Karpas-422 (cell line): ENCODE data around the gene CST7. TPM values are rescaled to one million over a fixed set of nuclear protein-coding genes. Genes with fewer than 3 reads are reported as not detected.

Experiments
- DNase-seq: peaks from one replicate; pipeline ENCODE4 v3.0.0-alpha.2; 2015
- H2AFZ ChIP-seq: fragments of 200-600 bp; sonication (generic); 2 replicates; pipeline ENCODE4 v1.6.1; 2014; ENCODE audit warnings: antibody characterized with exemption, low read length, mixed read lengths
- H3K27ac ChIP-seq: fragments of 200-600 bp; sonication (generic); 2 replicates; pipeline ENCODE4 v1.5.1; 2014; ENCODE audit warnings: mild to moderate bottlenecking, low read length, moderate library complexity
- H3K27me3 ChIP-seq: fragments of 200-600 bp; sonication (generic); 2 replicates; pipeline ENCODE4 v1.6.1; 2014; ENCODE audit warnings: low read length, mixed read lengths
- H3K36me3 ChIP-seq: fragments of 200-600 bp; sonication (generic); 2 replicates; pipeline ENCODE4 v1.6.1; 2014; ENCODE audit warnings: low read length, mixed read lengths; ENCODE audit not compliant: insufficient read depth
- H3K4me1 ChIP-seq: fragments of 200-600 bp; sonication (generic); 2 replicates; pipeline ENCODE4 v1.6.1; 2014; ENCODE audit warnings: mild to moderate bottlenecking, low read length, mixed read lengths
- H3K4me2 ChIP-seq: fragments of 200-600 bp; sonication (generic); 2 replicates; pipeline ENCODE4 v1.6.1; 2014; ENCODE audit warnings: low read length, low read depth, mild to moderate bottlenecking; ENCODE audit not compliant: poor library complexity, severe bottlenecking
- H3K4me3 ChIP-seq: fragments of 200-600 bp; sonication (generic); 2 replicates; pipeline ENCODE4 v1.5.1; 2014; ENCODE audit warnings: mild to moderate bottlenecking, antibody characterized with exemption, low read length, mixed read lengths
- H3K79me2 ChIP-seq: fragments of 200-600 bp; sonication (generic); 2 replicates; pipeline ENCODE4 v1.6.1; 2014; ENCODE audit warnings: mild to moderate bottlenecking, low read length, mixed read lengths
- H3K9ac ChIP-seq: fragments of 200-600 bp; sonication (generic); 2 replicates; pipeline ENCODE4 v1.6.0; 2014; ENCODE audit warnings: low read length
- H3K9me2 ChIP-seq: fragments of 200-600 bp; sonication (generic), shearing (Covaris generic); replicated peaks from 2 replicates; pipeline ENCODE4 v1.6.0; 2014; ENCODE audit warnings: mild to moderate bottlenecking, low read length, moderate library complexity; ENCODE audit not compliant: insufficient read depth
- H3K9me3 ChIP-seq: fragments of 300-700, 200-600 bp; sonication (generic); 2 replicates; pipeline ENCODE4 v1.6.1; 2014; ENCODE audit warnings: low read length, mixed read lengths
- H4K20me1 ChIP-seq: fragments of 200-600 bp; sonication (generic); 2 replicates; pipeline ENCODE4 v1.6.1; 2014; ENCODE audit warnings: mild to moderate bottlenecking, antibody characterized with exemption, low read length, low read depth; ENCODE audit not compliant: insufficient read depth
- total RNA-seq: library from RNA; depleted of rRNA; stranded (reverse); fragments of >200 nt; shearing (Covaris generic); gene quantifications from 2 replicates; pipeline ENCODE4 v1.2.3, GENCODE V29; 2014; ENCODE audit warnings: low replicate concordance

The CST7 gene
- total RNA-seq, 1 experiment from 2014 or later = not detected

GRCh38 chr20:24969186-24970029 is 20.3 kb downstream of the CST7 start:
- H3K9ac ChIP-seq = no peak overlapping the region
- H3K9me2 ChIP-seq = no peaks in the 10 kb centered on the region
- peaks cover 34% of the 10 kb centered on the region for H3K36me3 ChIP-seq
- no peak overlapping the region for H3K4me3 ChIP-seq
- no peak overlapping the region for H3K4me2 ChIP-seq
- H3K27ac ChIP-seq = no peak overlapping the region
- H3K27me3 ChIP-seq = no peaks in the 10 kb centered on the region
- peaks cover 5% of the 10 kb centered on the region for H3K79me2 ChIP-seq
- no peaks in the 10 kb centered on the region for H3K4me1 ChIP-seq
- no peak for DNase-seq
- H3K9me3 ChIP-seq = no peaks in the 10 kb centered on the region
- no peaks in the 10 kb centered on the region for H4K20me1 ChIP-seq
- H2AFZ ChIP-seq = no peak overlapping the region

- no peak for DNase-seq
- Histone ChIP-seq H3K9me2 (no peaks in the 10 kb centered on the region), H3K4me3 (no peak overlapping the region), H3K27ac (no peak overlapping the region), H3K4me2 (no peak overlapping the region), H2AFZ (no peak overlapping the region), H3K9me3 (0 out of 2 replicates have a peak, but pooled peaks cover 1% of the 10 kb centered on the region), H4K20me1 (no peaks in the 10 kb centered on the region), H3K9ac (no peak overlapping the region), H3K27me3 (no peaks in the 10 kb centered on the region), H3K36me3 (peaks cover 40% of the 10 kb centered on the region), H3K4me1 (no peaks in the 10 kb centered on the region), H3K79me2 (peaks cover 12% of the 10 kb centered on the region)
Measured at GRCh38 chr20:24970030-24970553, 21.0 kb downstream of the CST7 start.

GRCh38 chr20:24970754-24971153 is 21.7 kb downstream of the CST7 start:
- H3K4me3 ChIP-seq = no peak overlapping the region
- H3K4me2 ChIP-seq = no peak overlapping the region
- no peaks in the 10 kb centered on the region for H3K4me1 ChIP-seq
- H3K9ac ChIP-seq = no peak overlapping the region
- H2AFZ ChIP-seq = no peak overlapping the region
- peaks cover 18% of the 10 kb centered on the region for H3K79me2 ChIP-seq
- H3K27ac ChIP-seq = no peak overlapping the region
- no peaks in the 10 kb centered on the region for H3K9me2 ChIP-seq
- peaks cover 47% of the 10 kb centered on the region for H3K36me3 ChIP-seq
- no peak for DNase-seq
- no peaks in the 10 kb centered on the region for H4K20me1 ChIP-seq
- 0 out of 2 replicates have a peak, but pooled peaks cover 3% of the 10 kb centered on the region for H3K9me3 ChIP-seq
- H3K27me3 ChIP-seq = no peaks in the 10 kb centered on the region

- H3K9ac ChIP-seq = no peak overlapping the region
- H3K27ac ChIP-seq = no peak overlapping the region
- H3K79me2 ChIP-seq = peaks cover 26% of the 10 kb centered on the region
- no peak overlapping the region for H3K4me2 ChIP-seq
- no peaks in the 10 kb centered on the region for H4K20me1 ChIP-seq
- H3K4me3 ChIP-seq = no peak overlapping the region
- peaks cover 5% of the 10 kb centered on the region; the same call in 1 of the 2 replicates for H3K9me3 ChIP-seq
- H2AFZ ChIP-seq = no peak overlapping the region
- no peaks in the 10 kb centered on the region for H3K9me2 ChIP-seq
- no peaks in the 10 kb centered on the region for H3K27me3 ChIP-seq
- H3K4me1 ChIP-seq = no peaks in the 10 kb centered on the region
- H3K36me3 ChIP-seq = peaks cover 49% of the 10 kb centered on the region
- no peak for DNase-seq
Measured at GRCh38 chr20:24971376-24972101, 22.5 kb downstream of the CST7 start.

GRCh38 chr20:24972341-24972740 is 23.3 kb downstream of the CST7 start:
- Histone ChIP-seq H3K4me2 (no peak overlapping the region), H4K20me1 (no peaks in the 10 kb centered on the region), H3K4me3 (no peak overlapping the region), H3K9ac (no peak overlapping the region), H3K27ac (no peak overlapping the region), H3K4me1 (no peaks in the 10 kb centered on the region), H3K9me2 (no peaks in the 10 kb centered on the region), H3K79me2 (peaks cover 33% of the 10 kb centered on the region), H3K36me3 (peaks cover 57% of the 10 kb centered on the region), H3K9me3 (peaks cover 5% of the 10 kb centered on the region; the same call in 1 of the 2 replicates), H3K27me3 (no peaks in the 10 kb centered on the region), H2AFZ (no peak overlapping the region)
- no peak for DNase-seq

- Histone ChIP-seq H3K9me3 (peaks cover 12% of the 10 kb centered on the region; the same call in 1 of the 2 replicates), H3K36me3 (peaks cover 93% of the 10 kb centered on the region), H2AFZ (no peak overlapping the region)
Measured at GRCh38 chr20:24977336-24977735, 28.3 kb downstream of the CST7 start.

GRCh38 chr20:24977797-24978196 is 28.7 kb downstream of the CST7 start:
- H3K4me3 ChIP-seq = no peak overlapping the region
- no peaks in the 10 kb centered on the region for H3K27me3 ChIP-seq
- no peak for DNase-seq
- no peak overlapping the region for H2AFZ ChIP-seq
- H3K9me2 ChIP-seq = no peaks in the 10 kb centered on the region
- peaks cover 87% of the 10 kb centered on the region for H3K79me2 ChIP-seq
- no peaks in the 10 kb centered on the region for H3K4me1 ChIP-seq
- H3K9ac ChIP-seq = no peak overlapping the region
- peaks cover 92% of the 10 kb centered on the region for H3K36me3 ChIP-seq
- H3K9me3 ChIP-seq = peaks cover 12% of the 10 kb centered on the region; the same call in 1 of the 2 replicates
- no peak overlapping the region for H3K4me2 ChIP-seq
- no peak overlapping the region for H3K27ac ChIP-seq
- H4K20me1 ChIP-seq = no peaks in the 10 kb centered on the region

More at GRCh38 chr20:24977336-24977735, 28.3 kb downstream of the CST7 start:
- no peak overlapping the region for H3K27ac ChIP-seq
- no peak overlapping the region for H3K4me3 ChIP-seq
- H3K9ac ChIP-seq = no peak overlapping the region
- no peak overlapping the region for H3K4me2 ChIP-seq
- H3K9me2 ChIP-seq = no peaks in the 10 kb centered on the region
- H3K27me3 ChIP-seq = no peaks in the 10 kb centered on the region
- H3K4me1 ChIP-seq = no peaks in the 10 kb centered on the region
- H4K20me1 ChIP-seq = no peaks in the 10 kb centered on the region
- no peak for DNase-seq
- peaks cover 82% of the 10 kb centered on the region for H3K79me2 ChIP-seq

GRCh38 chr20:24978513-24978912 is 29.4 kb downstream of the CST7 start:
- Histone ChIP-seq H3K4me3 (no peak overlapping the region), H3K9ac (no peak overlapping the region), H3K4me2 (no peak overlapping the region), H3K9me2 (no peaks in the 10 kb centered on the region), H3K27me3 (no peaks in the 10 kb centered on the region), H4K20me1 (no peaks in the 10 kb centered on the region), H3K27ac (no peak overlapping the region), H3K4me1 (no peaks in the 10 kb centered on the region), H3K9me3 (peaks cover 12% of the 10 kb centered on the region; the same call in 1 of the 2 replicates), H3K79me2 (peaks cover 94% of the 10 kb centered on the region), H3K36me3 (peaks cover 92% of the 10 kb centered on the region), H2AFZ (no peak overlapping the region)
- DNase-seq = no peak
